ENCODE data around the gene MAGOH.
A peak's percentile ranks its signal among the peaks of the same experiment; 100 is the strongest.

The MAGOH gene

DNA sequence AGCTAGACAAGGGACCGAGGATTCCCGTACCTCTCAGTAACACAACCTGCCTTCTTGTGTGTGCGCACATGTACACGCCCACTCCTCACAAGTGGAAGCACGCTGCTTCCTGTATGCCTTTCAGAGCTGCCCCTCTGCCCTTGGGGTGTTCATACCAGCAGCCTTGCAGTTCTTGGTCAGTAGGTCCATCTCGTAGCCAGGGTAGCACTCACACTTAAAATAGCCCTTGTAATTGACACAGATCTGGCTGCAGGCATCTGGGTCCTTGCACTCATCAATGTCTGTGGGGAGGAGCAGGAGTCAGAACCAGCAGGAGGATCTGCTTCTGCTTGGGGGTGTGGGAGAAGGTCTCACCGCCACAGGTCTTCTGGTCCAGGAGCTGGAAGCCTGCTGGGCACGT lies 32.6 kb upstream of the MAGOH start:
- no peak overlapping the region for H3K18ac ChIP-seq (ENCODE audit: low read length)
- peaks cover 69 to 95% of the 10 kb centered on the region in 2 donors for H3K36me3 ChIP-seq (replicated peaks in 1 of 2; ENCODE audit: control insufficient read depth in 2 of 2, insufficient read depth in 2 of 2, low read length in 2 of 2)
- H2BK12ac ChIP-seq (ENCODE audit: low read length) = no peak overlapping the region
- H3K9ac ChIP-seq (ENCODE audit: low read depth, low read length, poor library complexity) = no peak overlapping the region
- H2AFZ ChIP-seq (ENCODE audit: low read length) = no peak overlapping the region
- H3K27me3 ChIP-seq (ENCODE audit: control insufficient read depth in 3 of 3, insufficient read depth in 3 of 3, low read depth in 1 of 3, low read length in 3 of 3) = no peaks in the 10 kb centered on the region
- no peak overlapping the region for H3K4me2 ChIP-seq (ENCODE audit: insufficient read depth, low read length, poor library complexity, severe bottlenecking)
- WGBS, 2 donors (ENCODE audit: extremely low coverage in 2 of 2, insufficient read length in 2 of 2, insufficient replicate concordance in 1 of 2) = no CpG with 5 or more reads among the region's 8 CpGs
- H3K4me3 ChIP-seq (ENCODE audit: low read length in 2 of 2) = no peak overlapping the region
- DNase-seq (ENCODE audit: low spot score) = no peak
- no peak overlapping the region for H3K27ac ChIP-seq (replicated peaks; ENCODE audit: low read length)
- H3K4me1 ChIP-seq (ENCODE audit: control insufficient read depth in 2 of 2, insufficient read depth in 1 of 2, low read depth in 1 of 2, low read length in 2 of 2) = no peaks in the 10 kb centered on the region
- no peak overlapping the region for H3K23ac ChIP-seq (ENCODE audit: low read depth, low read length, poor library complexity)
- H3K14ac ChIP-seq (ENCODE audit: low read length) = no peak overlapping the region
- H2BK5ac ChIP-seq (ENCODE audit: low read length) = peak overlapping the region; percentile 21
- H2BK120ac ChIP-seq (ENCODE audit: low read depth, low read length) = no peak overlapping the region
- H2BK15ac ChIP-seq (ENCODE audit: low read length) = no peak overlapping the region
- no peak overlapping the region for H2AK5ac ChIP-seq (ENCODE audit: low read depth, low read length)
- H4K91ac ChIP-seq (ENCODE audit: low read depth, low read length, poor library complexity) = no peak overlapping the region
- no peak overlapping the region for H3K4ac ChIP-seq (ENCODE audit: low read length)
- H3K9me3 ChIP-seq (replicated peaks in 1 of 2; ENCODE audit: control insufficient read depth in 2 of 2, insufficient read depth in 1 of 2, low read depth in 1 of 2, low read length in 2 of 2) = peaks cover 0 to 9% of the 10 kb centered on the region in 2 donors
- no peak overlapping the region for H4K8ac ChIP-seq (ENCODE audit: low read depth, low read length)
- H3K79me1 ChIP-seq (ENCODE audit: low read depth, low read length) = no peaks in the 10 kb centered on the region

GRCh38 chr1:53270107-53270506 lies 31.8 kb upstream of the MAGOH start:
- Histone ChIP-seq H2AK5ac (ENCODE audit: low read depth, low read length) (no peak overlapping the region), H3K4me2 (ENCODE audit: insufficient read depth, low read length, poor library complexity, severe bottlenecking) (no peak overlapping the region), H3K79me1 (ENCODE audit: low read depth, low read length) (no peaks in the 10 kb centered on the region), H3K9me3 (replicated peaks in 1 of 2; ENCODE audit: control insufficient read depth in 2 of 2, insufficient read depth in 1 of 2, low read depth in 1 of 2, low read length in 2 of 2) (peaks cover 0 to 9% of the 10 kb centered on the region in 2 donors), H4K91ac (ENCODE audit: low read depth, low read length, poor library complexity) (no peak overlapping the region), H2BK15ac (ENCODE audit: low read length) (no peak overlapping the region), H3K27ac (replicated peaks; ENCODE audit: low read length) (no peak overlapping the region), H3K4me1 (ENCODE audit: control insufficient read depth in 2 of 2, insufficient read depth in 1 of 2, low read depth in 1 of 2, low read length in 2 of 2) (no peaks in the 10 kb centered on the region), H3K36me3 (replicated peaks in 1 of 2; ENCODE audit: control insufficient read depth in 2 of 2, insufficient read depth in 2 of 2, low read length in 2 of 2) (peaks cover 69 to 95% of the 10 kb centered on the region in 2 donors), H4K8ac (ENCODE audit: low read depth, low read length) (no peak overlapping the region), H3K14ac (ENCODE audit: low read length) (no peak overlapping the region), H2AFZ (ENCODE audit: low read length) (no peak overlapping the region), H2BK120ac (ENCODE audit: low read depth, low read length) (no peak overlapping the region), H3K4me3 (ENCODE audit: low read length in 2 of 2) (no peak overlapping the region), H3K18ac (ENCODE audit: low read length) (no peak overlapping the region), H3K9ac (ENCODE audit: low read depth, low read length, poor library complexity) (no peak overlapping the region), H3K23ac (ENCODE audit: low read depth, low read length, poor library complexity) (no peak overlapping the region), H3K27me3 (ENCODE audit: control insufficient read depth in 3 of 3, insufficient read depth in 3 of 3, low read depth in 1 of 3, low read length in 3 of 3) (no peaks in the 10 kb centered on the region), H3K4ac (ENCODE audit: low read length) (no peak overlapping the region), H2BK5ac (ENCODE audit: low read length) (no peak overlapping the region), H2BK12ac (ENCODE audit: low read length) (no peak overlapping the region)
- DNase-seq (ENCODE audit: low spot score) = no peak
- no CpG with 5 or more reads among the region's 1 CpG for WGBS, 2 donors (ENCODE audit: extremely low coverage in 2 of 2, insufficient read length in 2 of 2, insufficient replicate concordance in 1 of 2)

- no peak overlapping the region for H3K18ac ChIP-seq (ENCODE audit: low read length)
- no peak overlapping the region for H3K4me2 ChIP-seq (ENCODE audit: insufficient read depth, low read length, poor library complexity, severe bottlenecking)
- H3K4me3 ChIP-seq (ENCODE audit: low read length in 2 of 2) = peak overlapping the region in 1 of 2 donors; percentile 30
- no peak overlapping the region for H3K9ac ChIP-seq (ENCODE audit: low read depth, low read length, poor library complexity)
- H3K27ac ChIP-seq (replicated peaks; ENCODE audit: low read length) = no peak overlapping the region
- no peak overlapping the region for H2AFZ ChIP-seq (ENCODE audit: low read length)
- H4K8ac ChIP-seq (ENCODE audit: low read depth, low read length) = no peak overlapping the region
- no peak overlapping the region for H3K4ac ChIP-seq (ENCODE audit: low read length)
- H3K36me3 ChIP-seq (replicated peaks in 1 of 2; ENCODE audit: control insufficient read depth in 2 of 2, insufficient read depth in 2 of 2, low read length in 2 of 2) = peaks cover 74 to 96% of the 10 kb centered on the region in 2 donors
- H3K79me1 ChIP-seq (ENCODE audit: low read depth, low read length) = no peaks in the 10 kb centered on the region
- H4K91ac ChIP-seq (ENCODE audit: low read depth, low read length, poor library complexity) = no peak overlapping the region
- no peak overlapping the region for H2BK5ac ChIP-seq (ENCODE audit: low read length)
- H3K23ac ChIP-seq (ENCODE audit: low read depth, low read length, poor library complexity) = no peak overlapping the region
- no peaks in the 10 kb centered on the region for H3K27me3 ChIP-seq (ENCODE audit: control insufficient read depth in 3 of 3, insufficient read depth in 3 of 3, low read depth in 1 of 3, low read length in 3 of 3)
- DNase-seq (ENCODE audit: low spot score) = no peak
- H2BK15ac ChIP-seq (ENCODE audit: low read length) = no peak overlapping the region
- H3K9me3 ChIP-seq (replicated peaks in 1 of 2; ENCODE audit: control insufficient read depth in 2 of 2, insufficient read depth in 1 of 2, low read depth in 1 of 2, low read length in 2 of 2) = peaks cover 0 to 9% of the 10 kb centered on the region in 2 donors
- no peaks in the 10 kb centered on the region for H3K4me1 ChIP-seq (ENCODE audit: control insufficient read depth in 2 of 2, insufficient read depth in 1 of 2, low read depth in 1 of 2, low read length in 2 of 2)
- H2AK5ac ChIP-seq (ENCODE audit: low read depth, low read length) = no peak overlapping the region
- no peak overlapping the region for H3K14ac ChIP-seq (ENCODE audit: low read length)
- H2BK12ac ChIP-seq (ENCODE audit: low read length) = no peak overlapping the region
- H2BK120ac ChIP-seq (ENCODE audit: low read depth, low read length) = no peak overlapping the region
Measured at GRCh38 chr1:53267761-53268160, 29.4 kb upstream of the MAGOH start.

DNA sequence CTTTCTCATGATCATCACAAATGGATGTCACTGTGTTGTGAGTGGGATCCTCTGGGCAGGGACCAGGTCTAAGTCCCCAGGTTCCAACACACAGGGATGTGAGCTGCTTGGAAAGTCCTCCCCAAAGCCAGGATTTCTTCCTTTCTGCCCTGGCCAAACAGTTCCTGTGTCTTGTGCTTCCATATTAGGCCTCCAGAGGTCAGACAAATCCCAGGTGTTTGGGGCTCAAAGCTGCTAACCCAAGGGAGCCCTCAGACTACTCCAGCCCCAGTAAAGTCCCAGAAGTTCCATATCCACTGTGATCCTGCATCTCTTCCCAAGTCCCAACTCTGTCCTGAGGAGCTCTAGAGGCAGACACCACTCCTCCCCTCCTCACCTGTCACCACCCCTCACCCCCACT lies 27.7 kb upstream of the MAGOH start:
- DNase-seq (ENCODE audit: low spot score) = no peak
- no peak overlapping the region for H4K8ac ChIP-seq (ENCODE audit: low read depth, low read length)
- no peak overlapping the region for H3K4ac ChIP-seq (ENCODE audit: low read length)
- H3K27me3 ChIP-seq (ENCODE audit: control insufficient read depth in 3 of 3, insufficient read depth in 3 of 3, low read depth in 1 of 3, low read length in 3 of 3) = no peaks in the 10 kb centered on the region
- H3K4me2 ChIP-seq (ENCODE audit: insufficient read depth, low read length, poor library complexity, severe bottlenecking) = no peak overlapping the region
- peaks cover 75 to 96% of the 10 kb centered on the region in 2 donors for H3K36me3 ChIP-seq (replicated peaks in 1 of 2; ENCODE audit: control insufficient read depth in 2 of 2, insufficient read depth in 2 of 2, low read length in 2 of 2)
- no peaks in the 10 kb centered on the region for H3K79me1 ChIP-seq (ENCODE audit: low read depth, low read length)
- H3K14ac ChIP-seq (ENCODE audit: low read length) = no peak overlapping the region
- no peak overlapping the region for H2BK15ac ChIP-seq (ENCODE audit: low read length)
- no peak overlapping the region for H3K18ac ChIP-seq (ENCODE audit: low read length)
- no peak overlapping the region for H2BK120ac ChIP-seq (ENCODE audit: low read depth, low read length)
- no peak overlapping the region for H3K27ac ChIP-seq (replicated peaks; ENCODE audit: low read length)
- no peak overlapping the region for H3K9ac ChIP-seq (ENCODE audit: low read depth, low read length, poor library complexity)
- no peak overlapping the region for H2AFZ ChIP-seq (ENCODE audit: low read length)
- no peaks in the 10 kb centered on the region for H3K4me1 ChIP-seq (ENCODE audit: control insufficient read depth in 2 of 2, insufficient read depth in 1 of 2, low read depth in 1 of 2, low read length in 2 of 2)
- H3K23ac ChIP-seq (ENCODE audit: low read depth, low read length, poor library complexity) = no peak overlapping the region
- peaks cover 0 to 5% of the 10 kb centered on the region in 2 donors for H3K9me3 ChIP-seq (replicated peaks in 1 of 2; ENCODE audit: control insufficient read depth in 2 of 2, insufficient read depth in 1 of 2, low read depth in 1 of 2, low read length in 2 of 2)
- no peak overlapping the region for H4K91ac ChIP-seq (ENCODE audit: low read depth, low read length, poor library complexity)
- H2BK12ac ChIP-seq (ENCODE audit: low read length) = no peak overlapping the region
- H2AK5ac ChIP-seq (ENCODE audit: low read depth, low read length) = no peak overlapping the region
- no peak overlapping the region for H3K4me3 ChIP-seq (ENCODE audit: low read length in 2 of 2)
- no peak overlapping the region for H2BK5ac ChIP-seq (ENCODE audit: low read length)

Measured in neuronal stem cell (in vitro differentiated cells).